Mesenteric fat pad (tissue), 1 donor: Measurements from ENCODE around the gene PLCH1. TPM values are rescaled to one million over a fixed set of nuclear protein-coding genes. Genes with fewer than 3 reads are reported as not detected.

Experiments
- DNase-seq: peaks from one replicate; pipeline ENCODE4 v3.0.0-alpha.2; 2020; ENCODE audit warnings: low spot score
- long read RNA-seq: library from polyadenylated mRNA; unstranded; transcript quantifications from one replicate; pipeline ENCODE4 v2.0.0, GENCODE V29; 2020
- total RNA-seq: library from RNA; stranded (reverse); fragmentation: NEBNext Ultra II Directional; extraction: Animal tissue kit (Norgen Biotek cat#: 25700); gene quantifications from one replicate; pipeline ENCODE4 v1.2.1, GENCODE V29; 2021
- donor health status: DM: yes; HTN: yes; CAD: no.

Gene PLCH1
- not detected for total RNA-seq
- long read RNA-seq: 0 reads

- no peak for DNase-seq
Measured at GRCh38 chr3:155744626-155745324, at the start of gene PLCH1. Gene PLCH1 (minus strand): TSS chr3:155745071. CDS start chr3:155704224, 40,847 bp downstream.

GRCh38 chr3:155792532-155792931 is 47.7 kb upstream of the PLCH1 start:
- no peak for DNase-seq

- DNase-seq: no peak
Measured at GRCh38 chr3:155791190-155791589, 46.3 kb upstream of the PLCH1 start.

GRCh38 chr3:155790272-155790925 is 45.5 kb upstream of the PLCH1 start:
- no peak for DNase-seq

GRCh38 chr3:155785662-155786295 is 40.9 kb upstream of the PLCH1 start:
- DNase-seq: no peak

- DNase-seq: no peak
Measured at GRCh38 chr3:155782390-155782953, 37.6 kb upstream of the PLCH1 start.

DNA sequence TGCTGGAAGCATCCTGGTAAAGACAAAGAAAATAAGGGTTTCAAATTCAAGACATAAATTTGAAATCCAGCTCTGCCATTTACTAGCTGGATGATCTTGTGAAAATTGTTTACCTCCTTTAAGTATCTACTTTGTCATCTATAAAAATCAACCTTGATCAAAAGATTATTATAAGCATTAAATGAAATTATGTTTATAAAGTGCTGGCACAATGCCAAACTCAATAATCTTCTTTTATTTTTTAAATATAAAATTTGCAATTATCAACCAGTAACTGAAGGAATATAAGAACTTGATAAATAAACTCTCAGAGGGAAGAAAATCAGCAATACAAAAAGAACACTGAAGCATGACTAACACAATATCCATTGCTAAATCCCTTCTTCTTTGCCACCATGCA is 35.4 kb upstream of the PLCH1 start:
- DNase-seq: no peak

DNA sequence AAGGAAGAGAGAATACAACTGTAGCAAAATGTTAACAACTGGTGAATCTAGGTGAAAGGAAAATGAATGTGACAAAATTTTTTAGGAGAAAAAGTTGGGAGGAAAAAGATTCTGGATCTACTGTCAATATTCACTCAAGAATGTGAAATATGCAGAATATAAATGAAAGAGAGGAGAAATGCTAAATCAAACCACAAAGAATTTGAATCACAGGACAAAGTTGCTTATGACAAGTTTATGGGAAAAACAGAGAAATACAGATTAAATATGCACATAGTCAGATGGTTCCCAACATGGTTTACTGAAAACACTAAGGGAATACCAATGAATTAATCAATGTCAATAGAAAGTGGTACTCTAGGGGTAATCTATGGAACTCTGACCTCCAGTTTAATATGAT is 33.6 kb upstream of the PLCH1 start:
- DNase-seq: no peak

GRCh38 chr3:155772801-155773200 is 27.9 kb upstream of the PLCH1 start:
- DNase-seq: no peak

GRCh38 chr3:155771126-155771525 is 26.3 kb upstream of the PLCH1 start:
- no peak for DNase-seq

- no peak for DNase-seq
Measured at GRCh38 chr3:155766206-155766605, 21.3 kb upstream of the PLCH1 start.

DNA sequence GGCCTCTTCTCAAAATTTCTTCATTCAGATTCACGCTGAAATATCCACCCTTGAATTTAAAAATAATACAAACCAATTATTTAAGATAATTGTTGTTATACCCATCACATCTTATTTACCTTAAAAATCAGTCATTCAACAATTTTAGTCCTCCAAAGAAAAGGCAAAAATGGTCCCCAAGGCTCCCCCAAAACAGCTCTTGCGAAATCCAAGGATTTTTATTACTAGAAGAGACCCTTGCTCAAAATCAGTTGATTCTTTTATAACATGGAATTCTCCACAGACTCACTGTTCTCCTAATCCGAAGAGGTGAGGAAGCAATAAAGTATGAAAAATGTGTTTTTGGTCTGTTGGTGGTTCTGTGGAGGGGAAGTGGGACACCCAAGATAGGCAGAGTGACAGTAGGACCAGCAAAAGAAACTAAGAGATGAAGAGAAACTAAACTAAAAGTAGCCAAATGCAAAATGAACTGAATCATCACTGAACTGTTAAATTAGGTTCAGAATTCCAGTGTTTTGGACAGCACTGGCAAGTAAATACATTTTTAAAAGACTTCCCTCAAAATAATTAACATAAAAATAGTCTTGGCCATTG is 19.1 kb upstream of the PLCH1 start:
- no peak for DNase-seq

DNA sequence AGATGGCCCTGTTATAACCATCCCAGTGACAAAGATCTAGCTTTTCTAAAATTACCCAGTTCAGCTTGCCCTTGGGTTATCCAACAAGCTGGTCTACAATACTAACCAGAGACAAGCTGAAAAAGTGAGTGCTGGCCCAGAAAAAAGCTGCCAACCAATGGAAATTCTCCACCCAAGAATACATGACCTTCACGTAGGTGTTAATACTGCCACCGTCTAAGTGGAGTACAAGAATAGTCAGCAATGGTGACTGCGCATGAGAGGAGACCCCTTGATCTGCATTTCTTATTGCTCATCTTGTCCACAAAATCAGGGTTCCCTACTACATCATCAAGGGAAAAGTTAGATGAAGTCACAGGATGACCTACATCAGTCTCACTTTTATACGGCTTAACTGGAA is 15.8 kb upstream of the PLCH1 start:
- no peak for DNase-seq

GRCh38 chr3:155757577-155757976 is 12.7 kb upstream of the PLCH1 start:
- no peak for DNase-seq

GRCh38 chr3:155753038-155753639 is 8.3 kb upstream of the PLCH1 start:
- DNase-seq: no peak

- no peak for DNase-seq
Measured at GRCh38 chr3:155748611-155749365, 3.9 kb upstream of the PLCH1 start.

DNA sequence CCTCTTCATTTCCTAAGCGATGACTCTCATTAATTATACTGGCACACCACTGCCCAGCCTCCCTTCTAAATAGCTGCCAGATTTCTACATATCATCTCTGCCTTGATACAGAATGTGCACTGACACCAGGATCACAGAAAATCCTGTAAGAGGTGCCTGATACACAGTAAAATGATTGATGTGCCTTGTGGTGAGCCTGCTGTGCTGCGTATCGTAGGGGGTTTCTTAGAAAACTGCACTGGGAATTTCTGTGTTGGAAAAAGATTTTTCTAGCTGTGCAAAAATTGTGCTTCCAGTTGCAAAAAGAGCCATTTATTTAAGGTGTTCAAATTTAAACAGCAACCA is 3.0 kb upstream of the PLCH1 start:
- DNase-seq: no peak

- DNase-seq: no peak
Measured at GRCh38 chr3:155747286-155747945, 2.5 kb upstream of the PLCH1 start.

DNA sequence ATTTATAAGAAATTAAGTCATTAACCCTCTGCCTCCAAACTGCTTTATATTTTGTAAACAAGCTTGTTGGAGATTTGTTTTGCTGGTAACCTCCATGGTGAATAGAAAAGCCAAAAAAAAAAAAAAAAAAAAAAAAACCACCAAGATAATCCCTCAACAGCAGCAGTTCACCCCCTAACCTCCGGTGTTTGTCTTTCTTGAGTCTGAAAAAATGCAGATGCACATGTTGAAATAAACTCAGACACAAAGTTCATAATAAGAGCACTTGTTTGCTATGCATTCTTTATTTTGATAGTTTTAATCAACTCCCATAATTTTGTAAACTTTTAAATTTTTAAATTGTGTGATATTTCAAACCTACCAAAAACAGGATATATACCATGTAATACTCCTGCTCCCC is 1.8 kb upstream of the PLCH1 start:
- DNase-seq: no peak
